Central memory CD8-positive, alpha-beta T cell (primary cell): ENCODE results near the gene TSPAN1.
A peak's percentile ranks its signal among the peaks of the same experiment; 100 is the strongest.
"Not testable (repeated sequence)": the region's sequence is repeated elsewhere in the genome, so short reads cannot be mapped to it uniquely, and the experiment has no call there.

Source experiments
- ATAC-seq: fragments of 150-1000 bp; cut with Tn5 transposase; replicated peaks from 2 replicates; pipeline ENCODE4 v1.10.0; 2022; ENCODE audit warnings: mild to moderate bottlenecking, moderate FRiP score, moderate number of reproducible peaks; ENCODE audit not compliant: poor library complexity, severe bottlenecking; ENCODE audit errors: extremely low read depth
- DNase-seq, 2 donors: peaks; one replicate each; pipeline ENCODE4 v3.0.0; 2021; ENCODE audit warnings: low spot score in 2 of 2
- H3K27ac Mint-ChIP-seq: one replicate; pipeline ENCODE4 v1.8.0; 2022; ENCODE audit warnings: low read depth, mild to moderate bottlenecking, moderate library complexity, mixed read lengths
- H3K27me3 Mint-ChIP-seq: one replicate; pipeline ENCODE4 v1.8.0; 2022; ENCODE audit warnings: mixed read lengths
- H3K36me3 Mint-ChIP-seq: one replicate; pipeline ENCODE4 v1.8.0; 2022; ENCODE audit warnings: mild to moderate bottlenecking, moderate library complexity, mixed read lengths; ENCODE audit not compliant: insufficient read depth
- H3K4me1 Mint-ChIP-seq: one replicate; pipeline ENCODE4 v1.8.0; 2022; ENCODE audit warnings: mixed read lengths
- H3K4me3 Mint-ChIP-seq: one replicate; pipeline ENCODE4 v1.8.0; 2022; ENCODE audit warnings: mild to moderate bottlenecking, moderate library complexity, mixed read lengths
- H3K9me3 Mint-ChIP-seq: one replicate; pipeline ENCODE4 v1.8.0; 2022; ENCODE audit warnings: mixed read lengths

TSPAN1 gene

DNA sequence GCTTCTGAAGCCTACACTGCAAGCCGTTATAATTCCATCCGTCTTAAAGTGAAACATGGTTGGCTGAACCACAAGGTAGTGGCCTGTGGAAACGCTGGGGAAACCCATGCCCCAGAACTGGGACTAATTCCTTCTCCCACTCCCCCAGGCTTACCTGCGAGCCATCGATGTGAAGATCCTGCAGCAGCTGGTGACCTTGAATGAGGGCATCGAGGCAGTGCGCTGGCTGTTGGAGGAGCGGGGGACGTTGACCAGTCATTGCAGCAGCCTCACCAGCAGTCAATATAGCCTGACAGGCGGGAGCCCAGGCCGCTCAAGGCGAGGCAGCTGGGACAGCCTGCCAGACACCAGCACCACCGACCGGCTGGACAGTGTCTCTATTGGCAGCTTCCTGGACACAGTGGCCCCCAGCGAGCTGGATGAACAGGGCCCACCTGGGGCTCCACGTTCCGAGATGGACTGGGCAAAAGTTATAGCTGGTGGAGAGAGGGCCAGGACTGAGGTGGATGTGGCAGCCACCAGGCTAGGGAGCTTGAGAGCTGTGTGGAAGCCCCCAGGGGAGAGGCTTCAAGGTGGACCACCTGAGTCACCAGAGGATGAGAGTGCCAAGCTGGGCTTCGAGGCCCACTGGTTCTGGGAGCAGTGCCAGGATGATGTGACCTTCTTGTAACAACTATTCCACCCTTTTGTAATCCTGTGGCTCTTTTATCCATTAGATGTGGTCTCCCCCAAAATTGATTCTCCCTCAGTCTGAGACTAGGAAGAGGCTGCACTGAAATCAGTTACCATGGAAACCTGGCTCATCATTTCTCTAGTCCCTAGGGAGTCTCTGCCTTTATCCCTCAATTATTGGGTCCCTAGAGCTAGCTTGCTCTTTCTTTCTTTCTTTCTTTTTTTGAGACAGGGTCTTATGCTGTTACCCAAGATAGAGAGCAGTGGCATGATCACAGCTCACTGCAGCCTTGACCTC is 44.9 kb downstream of the TSPAN1 start:
- DNase-seq = no peak
- H3K4me3 Mint-ChIP-seq = no peak overlapping the region
- H3K36me3 Mint-ChIP-seq = no peaks in the 10 kb centered on the region
- H3K4me1 Mint-ChIP-seq = peaks cover 6% of the 10 kb centered on the region
- no peak for ATAC-seq
- no peaks in the 10 kb centered on the region for H3K27me3 Mint-ChIP-seq
- H3K9me3 Mint-ChIP-seq = no peaks in the 10 kb centered on the region
- no peak overlapping the region for H3K27ac Mint-ChIP-seq

DNA sequence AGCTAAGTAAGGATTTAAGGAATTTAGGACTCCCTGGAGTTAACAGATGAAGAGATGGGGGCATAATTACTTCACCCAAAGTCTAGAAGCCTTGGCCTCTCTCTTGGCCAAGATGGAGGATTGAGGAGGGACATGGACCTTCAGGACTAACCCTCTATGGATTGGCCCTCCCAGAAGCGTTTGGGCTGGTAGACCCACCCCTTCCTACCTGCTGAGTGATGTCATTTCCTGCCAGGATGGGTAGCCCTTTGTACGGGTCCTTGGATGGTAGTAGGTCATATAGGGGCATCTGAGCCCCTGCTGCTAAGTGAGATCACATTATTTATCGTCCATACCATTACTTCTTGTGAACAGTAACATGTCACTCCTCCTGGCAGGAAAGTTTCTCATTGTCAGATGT is 45.9 kb downstream of the TSPAN1 start:
- no peaks in the 10 kb centered on the region for H3K36me3 Mint-ChIP-seq
- no peak for DNase-seq
- no peak overlapping the region for H3K4me3 Mint-ChIP-seq
- no peak overlapping the region for H3K27ac Mint-ChIP-seq
- no peak for ATAC-seq
- H3K27me3 Mint-ChIP-seq = no peaks in the 10 kb centered on the region
- peaks cover 6% of the 10 kb centered on the region for H3K4me1 Mint-ChIP-seq
- H3K9me3 Mint-ChIP-seq = no peaks in the 10 kb centered on the region

GRCh38 chr1:46221749-46222148 is 46.9 kb downstream of the TSPAN1 start:
- peak overlapping the region; percentile 29 for H3K27ac Mint-ChIP-seq
- no peak for DNase-seq
- H3K4me1 Mint-ChIP-seq = peaks cover 6% of the 10 kb centered on the region
- no peaks in the 10 kb centered on the region for H3K27me3 Mint-ChIP-seq
- ATAC-seq = no peak
- H3K4me3 Mint-ChIP-seq = no peak overlapping the region
- H3K36me3 Mint-ChIP-seq = no peaks in the 10 kb centered on the region
- no peaks in the 10 kb centered on the region for H3K9me3 Mint-ChIP-seq

DNA sequence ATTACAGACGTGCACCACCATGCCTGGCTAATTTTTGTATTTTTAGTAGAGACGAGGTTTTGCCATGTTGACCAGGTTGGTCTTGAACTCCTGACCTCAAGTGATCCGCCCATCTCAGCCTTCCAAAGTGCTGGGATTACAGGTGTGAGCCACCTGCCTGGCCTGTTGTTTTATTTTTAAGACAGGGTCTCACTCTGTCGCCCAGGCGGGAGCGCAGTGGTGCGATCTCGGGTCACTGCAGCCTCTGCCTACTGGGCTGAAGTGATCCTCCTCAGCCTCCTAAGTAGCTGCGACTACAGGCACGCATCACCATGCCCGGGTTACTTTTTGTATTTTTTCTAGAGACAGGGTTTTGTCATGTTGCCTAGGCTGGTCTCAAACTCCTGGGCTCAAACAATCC is 48.2 kb downstream of the TSPAN1 start:
- not testable (repeated sequence) for ATAC-seq, DNase-seq, H3K27ac Mint-ChIP-seq, H3K4me1 Mint-ChIP-seq, H3K4me3 Mint-ChIP-seq, H3K36me3 Mint-ChIP-seq, H3K9me3 Mint-ChIP-seq, H3K27me3 Mint-ChIP-seq

GRCh38 chr1:46223472-46223943 is 48.6 kb downstream of the TSPAN1 start:
- H3K9me3 Mint-ChIP-seq = no peaks in the 10 kb centered on the region
- peaks cover 6% of the 10 kb centered on the region for H3K4me1 Mint-ChIP-seq
- H3K27me3 Mint-ChIP-seq = no peaks in the 10 kb centered on the region
- no peak overlapping the region for H3K4me3 Mint-ChIP-seq
- ATAC-seq = peak; percentile 90
- no peak overlapping the region for H3K27ac Mint-ChIP-seq
- DNase-seq = peak; percentile 34
- no peaks in the 10 kb centered on the region for H3K36me3 Mint-ChIP-seq

DNA sequence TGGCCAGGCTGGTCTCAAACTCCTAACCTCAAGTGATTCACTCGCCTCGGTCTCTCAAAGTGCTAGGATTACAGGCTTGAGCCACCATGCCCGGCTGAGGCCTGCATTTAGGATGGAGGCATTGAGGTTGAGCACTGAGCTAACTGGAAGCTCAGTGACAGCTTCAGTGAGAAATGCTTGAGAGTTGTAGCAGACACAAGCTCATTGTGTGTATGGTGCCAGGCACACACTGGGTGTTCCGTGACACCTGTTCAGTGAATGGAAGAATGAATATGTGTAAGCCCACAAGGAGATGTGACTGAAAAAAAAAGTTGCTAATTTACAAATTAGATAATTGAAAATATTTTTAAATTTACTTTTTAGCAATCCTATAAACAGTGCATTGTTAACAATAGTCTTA is 50.1 kb downstream of the TSPAN1 start:
- Mint-ChIP-seq H3K27me3 (no peaks in the 10 kb centered on the region), H3K9me3 (no peaks in the 10 kb centered on the region), H3K27ac (no peak overlapping the region), H3K4me1 (peaks cover 6% of the 10 kb centered on the region), H3K36me3 (no peaks in the 10 kb centered on the region), H3K4me3 (no peak overlapping the region)
- no peak for DNase-seq
- no peak for ATAC-seq

DNA sequence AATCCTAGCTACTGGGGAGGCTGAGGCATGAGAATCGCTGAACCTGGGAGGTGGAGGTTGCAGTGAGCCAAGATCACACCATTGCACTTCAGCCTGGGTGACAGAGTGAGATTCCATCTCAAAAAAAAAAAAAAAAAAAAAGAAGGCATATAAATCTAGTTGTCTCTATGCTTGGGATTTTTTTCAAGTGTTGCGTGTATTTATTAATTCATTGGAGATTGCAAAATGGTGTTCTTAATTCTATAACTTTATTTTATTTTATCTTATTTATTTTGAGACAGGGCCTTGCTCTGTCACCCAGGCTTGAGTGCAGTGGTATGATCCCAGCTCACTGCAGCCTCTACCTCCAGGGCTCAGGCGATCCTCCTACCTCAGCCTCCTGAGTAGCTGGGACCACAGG is 56.3 kb downstream of the TSPAN1 start:
- not testable (repeated sequence) for H3K4me3 Mint-ChIP-seq, H3K27me3 Mint-ChIP-seq, H3K9me3 Mint-ChIP-seq, DNase-seq, H3K4me1 Mint-ChIP-seq, H3K27ac Mint-ChIP-seq, H3K36me3 Mint-ChIP-seq, ATAC-seq
